KMS-11 (cell line): Measurements from ENCODE around the gene CXCR6.
A peak's percentile ranks its signal among the peaks of the same experiment; 100 is the strongest.
"Not testable (repeated sequence)": the region's sequence is repeated elsewhere in the genome, so short reads cannot be mapped to it uniquely, and the experiment has no call there.

Source experiments
- H2AFZ ChIP-seq: fragments of 200-600 bp; sonication (generic); 2 replicates; pipeline ENCODE4 v1.6.1; 2016; ENCODE audit warnings: antibody characterized with exemption, mixed run types, low read depth
- H3K27ac ChIP-seq: fragments of 200-600 bp; sonication (generic); 2 replicates; pipeline ENCODE4 v1.6.1; 2016; ENCODE audit warnings: mild to moderate bottlenecking, mixed run types
- H3K27me3 ChIP-seq: fragments of 200-600 bp; sonication (generic); 2 replicates; pipeline ENCODE4 v1.6.1; 2017; ENCODE audit warnings: mild to moderate bottlenecking, low read depth, mixed run types, moderate library complexity; ENCODE audit not compliant: insufficient read depth
- H3K36me3 ChIP-seq: fragments of 200-600 bp; sonication (generic); 2 replicates; pipeline ENCODE4 v1.6.1; 2017; ENCODE audit warnings: mild to moderate bottlenecking, mixed run types; ENCODE audit not compliant: insufficient read depth
- H3K4me1 ChIP-seq: fragments of 200-600 bp; sonication (generic); 2 replicates; pipeline ENCODE4 v1.6.1; 2016; ENCODE audit warnings: mild to moderate bottlenecking, low read depth, mixed run types; ENCODE audit not compliant: poor library complexity, severe bottlenecking
- H3K4me2 ChIP-seq: fragments of 200-600 bp; sonication (generic); 2 replicates; pipeline ENCODE4 v1.7.0; 2016; ENCODE audit warnings: mild to moderate bottlenecking, mixed run types
- H3K4me3 ChIP-seq: fragments of 200-600 bp; sonication (generic); IDR thresholded peaks from 2 replicates; pipeline ENCODE4 v1.6.1; 2017; ENCODE audit warnings: low read depth, low read length, mixed read lengths; ENCODE audit not compliant: insufficient read depth
- H3K79me2 ChIP-seq: fragments of 200-600 bp; sonication (generic); 2 replicates; pipeline ENCODE4 v1.6.1; 2016; ENCODE audit warnings: low read depth, mixed run types; ENCODE audit not compliant: insufficient read depth
- H3K9ac ChIP-seq: fragments of 200-600 bp; sonication (generic); 2 replicates; pipeline ENCODE4 v1.6.1; 2016; ENCODE audit warnings: mild to moderate bottlenecking, mixed run types
- H4K20me1 ChIP-seq: fragments of 200-600 bp; sonication (generic); 2 replicates; pipeline ENCODE4 v1.6.1; 2016; ENCODE audit warnings: mild to moderate bottlenecking, mixed run types; ENCODE audit not compliant: insufficient read depth
- TF ChIP-seq, protein P1 (sequence below): fragments of 200-600 bp; sonication (generic); conservative IDR thresholded peaks from 2 replicates; pipeline ENCODE4 v1.6.1; 2017; ENCODE audit warnings: low read depth, mild to moderate bottlenecking, antibody characterized with exemption, low read length, moderate library complexity, mixed read lengths

Gene CXCR6

GRCh38 chr3:45994419-45995235 lies 51.4 kb downstream of the CXCR6 start:
- peak overlapping the region; percentile 86 for H3K4me2 ChIP-seq
- no peaks in the 10 kb centered on the region for H4K20me1 ChIP-seq
- peak overlapping the region; percentile 97 for H3K9ac ChIP-seq
- H3K4me1 ChIP-seq, result peaks cover 36% of the 10 kb centered on the region
- H2AFZ ChIP-seq, result peak overlapping the region; percentile 65; the same call in 1 of the 2 replicates
- H3K79me2 ChIP-seq, result no peaks in the 10 kb centered on the region
- no peaks in the 10 kb centered on the region for H3K27me3 ChIP-seq
- TF ChIP-seq, protein P1, sequence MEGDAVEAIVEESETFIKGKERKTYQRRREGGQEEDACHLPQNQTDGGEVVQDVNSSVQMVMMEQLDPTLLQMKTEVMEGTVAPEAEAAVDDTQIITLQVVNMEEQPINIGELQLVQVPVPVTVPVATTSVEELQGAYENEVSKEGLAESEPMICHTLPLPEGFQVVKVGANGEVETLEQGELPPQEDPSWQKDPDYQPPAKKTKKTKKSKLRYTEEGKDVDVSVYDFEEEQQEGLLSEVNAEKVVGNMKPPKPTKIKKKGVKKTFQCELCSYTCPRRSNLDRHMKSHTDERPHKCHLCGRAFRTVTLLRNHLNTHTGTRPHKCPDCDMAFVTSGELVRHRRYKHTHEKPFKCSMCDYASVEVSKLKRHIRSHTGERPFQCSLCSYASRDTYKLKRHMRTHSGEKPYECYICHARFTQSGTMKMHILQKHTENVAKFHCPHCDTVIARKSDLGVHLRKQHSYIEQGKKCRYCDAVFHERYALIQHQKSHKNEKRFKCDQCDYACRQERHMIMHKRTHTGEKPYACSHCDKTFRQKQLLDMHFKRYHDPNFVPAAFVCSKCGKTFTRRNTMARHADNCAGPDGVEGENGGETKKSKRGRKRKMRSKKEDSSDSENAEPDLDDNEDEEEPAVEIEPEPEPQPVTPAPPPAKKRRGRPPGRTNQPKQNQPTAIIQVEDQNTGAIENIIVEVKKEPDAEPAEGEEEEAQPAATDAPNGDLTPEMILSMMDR, result no peak
- H3K4me3 ChIP-seq, result no peak overlapping the region
- H3K27ac ChIP-seq, result peak overlapping the region; percentile 95
- no peaks in the 10 kb centered on the region for H3K36me3 ChIP-seq

DNA sequence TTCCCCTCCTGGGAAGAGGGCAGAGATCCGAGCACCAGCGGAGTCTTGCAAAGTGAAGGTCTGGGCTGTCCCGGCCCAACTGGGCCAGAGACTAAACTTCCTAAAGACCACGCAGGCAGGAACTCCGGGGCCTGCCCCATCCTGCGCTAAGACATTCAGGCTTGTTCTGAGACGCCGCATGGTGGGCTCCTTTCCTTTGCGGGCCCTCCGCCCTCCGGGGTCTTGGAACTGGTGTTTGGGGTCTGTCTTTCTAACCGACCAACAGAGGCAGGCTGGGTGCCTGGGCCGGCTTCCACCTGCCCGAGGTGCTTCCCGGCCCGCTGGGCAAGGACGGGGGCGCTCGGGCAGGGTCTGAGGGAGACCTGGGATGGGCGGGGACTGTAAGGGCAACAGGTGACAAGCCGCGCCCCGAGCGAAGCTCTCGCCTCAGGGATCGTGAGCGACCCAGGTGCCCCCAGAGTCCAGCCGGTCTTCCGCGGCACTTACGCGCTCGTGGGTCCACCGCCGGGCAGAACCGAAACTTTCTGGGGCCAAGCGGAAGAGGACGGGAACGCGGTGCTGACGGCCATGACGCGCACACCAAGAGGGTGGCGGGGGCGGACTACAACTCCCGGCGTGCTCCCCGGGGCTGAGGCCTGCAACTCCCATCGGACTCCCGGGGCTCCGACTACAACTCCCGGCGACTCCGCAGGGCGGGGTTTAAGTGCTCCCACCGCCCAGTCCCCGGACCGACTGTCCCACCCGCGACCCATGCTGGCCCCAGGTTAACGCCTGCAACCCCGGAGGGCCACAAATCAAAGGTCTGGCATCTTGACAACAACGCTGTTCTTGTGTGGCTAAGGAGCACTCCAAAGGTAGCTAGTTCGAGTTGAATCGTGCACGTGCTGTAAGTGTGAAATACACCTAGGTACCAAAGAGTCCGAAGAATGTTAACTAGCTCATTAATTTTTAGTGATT lies 52.2 kb downstream of the CXCR6 start, which contains the start of gene FYCO1:
Gene FYCO1 (minus strand): TSS at position 589 of the 957 bp plus-strand sequence. CDS start 10,914 bp downstream, outside the sequence.
- Histone ChIP-seq H3K36me3 (no peaks in the 10 kb centered on the region), H3K27ac (peak within 1 kb of the TSS; percentile 95), H3K4me3 (no peak within 1 kb of the TSS), H4K20me1 (no peaks in the 10 kb centered on the region), H3K4me2 (peak within 1 kb of the TSS; percentile 86), H3K79me2 (no peaks in the 10 kb centered on the region), H3K27me3 (no peaks in the 10 kb centered on the region), H2AFZ (peak within 1 kb of the TSS; percentile 65), H3K9ac (peak within 1 kb of the TSS; percentile 97), H3K4me1 (peaks cover 36% of the 10 kb centered on the region)
- TF ChIP-seq, protein P1, result no peak

DNA sequence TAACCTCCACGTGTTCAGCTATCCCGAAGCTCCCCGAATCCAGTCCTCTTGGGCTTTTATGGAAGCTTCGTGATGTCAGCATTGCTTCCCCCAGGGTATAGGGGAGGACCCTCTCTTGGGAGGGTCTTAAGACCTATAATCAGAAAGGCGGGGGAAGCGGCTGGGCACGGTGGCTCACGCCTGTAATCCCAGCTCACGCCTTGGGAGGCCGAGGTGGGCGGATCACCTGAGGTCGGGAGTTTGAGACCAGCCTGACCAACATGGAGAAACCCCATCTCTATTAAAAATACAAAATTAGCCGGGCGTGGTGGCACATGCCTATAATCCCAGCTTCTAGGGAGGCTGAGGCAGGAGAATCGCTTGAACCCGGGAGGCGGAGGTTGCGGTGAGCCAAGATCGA lies 54.2 kb downstream of the CXCR6 start:
- H3K4me1 ChIP-seq, result peaks cover 29% of the 10 kb centered on the region
- not testable (repeated sequence) for H4K20me1 ChIP-seq, H3K4me3 ChIP-seq, H3K36me3 ChIP-seq, H3K27me3 ChIP-seq, H3K27ac ChIP-seq, H3K9ac ChIP-seq, H3K4me2 ChIP-seq, H3K79me2 ChIP-seq, H2AFZ ChIP-seq

GRCh38 chr3:45997942-45998341 lies 54.7 kb downstream of the CXCR6 start:
- no peak overlapping the region for H2AFZ ChIP-seq
- H3K79me2 ChIP-seq, result no peaks in the 10 kb centered on the region
- no peaks in the 10 kb centered on the region for H3K36me3 ChIP-seq
- peaks cover 25% of the 10 kb centered on the region for H3K4me1 ChIP-seq
- no peak overlapping the region for H3K27ac ChIP-seq
- no peaks in the 10 kb centered on the region for H3K27me3 ChIP-seq
- H3K4me2 ChIP-seq, result no peak overlapping the region
- no peak overlapping the region for H3K4me3 ChIP-seq
- TF ChIP-seq, protein P1, result no peak
- no peak overlapping the region for H3K9ac ChIP-seq
- no peaks in the 10 kb centered on the region for H4K20me1 ChIP-seq
